KOPT-K1 (cell line): ENCODE results near the gene TMEM9.
A peak's percentile ranks its signal among the peaks of the same experiment; 100 is the strongest.
"Not testable (repeated sequence)": the region's sequence is repeated elsewhere in the genome, so short reads cannot be mapped to it uniquely, and the experiment has no call there.

ENCODE experiments used
- H3K27ac ChIP-seq: fragments of 200-600 bp; sonication (generic); 2 replicates; pipeline ENCODE4 v1.5.1; 2016; ENCODE audit warnings: antibody characterized with exemption, mild to moderate bottlenecking, low read depth, low read length; ENCODE audit not compliant: poor library complexity, severe bottlenecking
- H3K36me3 ChIP-seq: fragments of 200-600 bp; sonication (generic); 2 replicates; pipeline ENCODE4 v1.5.1; 2017; ENCODE audit warnings: antibody characterized with exemption, mild to moderate bottlenecking, low read length, moderate library complexity; ENCODE audit not compliant: insufficient read depth
- H3K9me3 ChIP-seq: fragments of 200-600 bp; sonication (generic); 2 replicates; pipeline ENCODE4 v1.5.1; 2017; ENCODE audit warnings: antibody characterized with exemption, low read length, mild to moderate bottlenecking; ENCODE audit not compliant: insufficient read depth, poor library complexity, severe bottlenecking

Gene TMEM9

GRCh38 chr1:201164645-201165044 is 10.4 kb upstream of the TMEM9 start:
- no peaks in the 10 kb centered on the region for H3K9me3 ChIP-seq
- no peaks in the 10 kb centered on the region for H3K36me3 ChIP-seq
- no peak overlapping the region for H3K27ac ChIP-seq

- Histone ChIP-seq H3K9me3 (no peaks in the 10 kb centered on the region), H3K27ac (no peak overlapping the region), H3K36me3 (no peaks in the 10 kb centered on the region)
These were observed 9.4 kb upstream of the TMEM9 start for GRCh38 chr1:201163707-201164106.

GRCh38 chr1:201163036-201163435 is 8.8 kb upstream of the TMEM9 start:
- not testable (repeated sequence) for H3K36me3 ChIP-seq, H3K27ac ChIP-seq

GRCh38 chr1:201157949-201158348 is 3.7 kb upstream of the TMEM9 start:
- H3K36me3 ChIP-seq = no peaks in the 10 kb centered on the region
- H3K9me3 ChIP-seq = peaks cover 10% of the 10 kb centered on the region
- no peak overlapping the region for H3K27ac ChIP-seq

More at GRCh38 chr1:201163036-201163435, 8.8 kb upstream of the TMEM9 start:
- not testable (repeated sequence) for H3K9me3 ChIP-seq

- Histone ChIP-seq H3K27ac (no peak overlapping the region), H3K9me3 (peaks cover 10% of the 10 kb centered on the region), H3K36me3 (peaks cover 3% of the 10 kb centered on the region; the same call in 1 of the 2 replicates)
These were observed 2.5 kb upstream of the TMEM9 start for GRCh38 chr1:201156819-201157218.

- H3K36me3 ChIP-seq = peaks cover 8% of the 10 kb centered on the region; the same call in 1 of the 2 replicates
- no peak overlapping the region for H3K27ac ChIP-seq
- peaks cover 10% of the 10 kb centered on the region for H3K9me3 ChIP-seq
These were observed 2.1 kb upstream of the TMEM9 start for GRCh38 chr1:201156346-201156745.

GRCh38 chr1:201155354-201155753 is 1.1 kb upstream of the TMEM9 start:
- Histone ChIP-seq H3K36me3 (peaks cover 18% of the 10 kb centered on the region), H3K9me3 (peaks cover 10% of the 10 kb centered on the region), H3K27ac (no peak overlapping the region)

GRCh38 chr1:201153474-201154388 is 543 bp downstream of the TMEM9 start:
- H3K27ac ChIP-seq = peak overlapping the region; percentile 48
- H3K9me3 ChIP-seq = peaks cover 10% of the 10 kb centered on the region
- peaks cover 33% of the 10 kb centered on the region for H3K36me3 ChIP-seq

GRCh38 chr1:201149400-201149799 is 4.9 kb downstream of the TMEM9 start:
- peaks cover 73% of the 10 kb centered on the region for H3K36me3 ChIP-seq
- H3K9me3 ChIP-seq = no peaks in the 10 kb centered on the region
- H3K27ac ChIP-seq = no peak overlapping the region

GRCh38 chr1:201147396-201148015 is 6.8 kb downstream of the TMEM9 start:
- H3K27ac ChIP-seq = no peak overlapping the region
- peaks cover 92% of the 10 kb centered on the region for H3K36me3 ChIP-seq
- no peaks in the 10 kb centered on the region for H3K9me3 ChIP-seq

- Histone ChIP-seq H3K36me3 (peaks cover 95% of the 10 kb centered on the region), H3K9me3 (no peaks in the 10 kb centered on the region), H3K27ac (no peak overlapping the region)
These were observed 7.5 kb downstream of the TMEM9 start for GRCh38 chr1:201146626-201147390.

GRCh38 chr1:201145816-201146215 is 8.5 kb downstream of the TMEM9 start:
- H3K27ac ChIP-seq = no peak overlapping the region
- no peaks in the 10 kb centered on the region for H3K9me3 ChIP-seq
- H3K36me3 ChIP-seq = peaks cover 91% of the 10 kb centered on the region

GRCh38 chr1:201145132-201145531 is 9.1 kb downstream of the TMEM9 start:
- no peak overlapping the region for H3K27ac ChIP-seq
- H3K9me3 ChIP-seq = no peaks in the 10 kb centered on the region
- H3K36me3 ChIP-seq = peaks cover 91% of the 10 kb centered on the region

GRCh38 chr1:201144701-201145100 is 9.6 kb downstream of the TMEM9 start:
- Histone ChIP-seq H3K9me3 (no peaks in the 10 kb centered on the region), H3K36me3 (peaks cover 92% of the 10 kb centered on the region), H3K27ac (no peak overlapping the region)
